PFSK-1 (cell line): ENCODE results near the gene VARS2.

ENCODE experiments used
- POLR2AphosphoS5 ChIP-seq: IDR thresholded peaks from 2 replicates; pipeline ENCODE4 v1.6.1; 2012; ENCODE audit warnings: low read depth, mild to moderate bottlenecking, control low read depth, low read length, moderate library complexity
- SIN3A ChIP-seq: IDR thresholded peaks from 2 replicates; pipeline ENCODE4 v1.6.1; 2012; ENCODE audit warnings: mild to moderate bottlenecking, low read length, moderate library complexity, borderline replicate concordance; ENCODE audit not compliant: insufficient read depth
- TAF1 ChIP-seq: IDR thresholded peaks from 2 replicates; pipeline ENCODE4 v1.6.1; 2012; ENCODE audit warnings: low read length, control low read depth, borderline replicate concordance; ENCODE audit not compliant: insufficient read depth
- TF ChIP-seq, protein P1 (sequence below), 2 experiments: IDR thresholded peaks; 2 replicates each; pipeline versions ENCODE4 v1.6.1 to v1.8.0; 2011 to 2012; ENCODE audit warnings: low read depth in 2 of 2, low read length in 2 of 2, control low read depth in 1 of 2, inconsistent platforms in 1 of 2, mild to moderate bottlenecking in 1 of 2, moderate library complexity in 1 of 2; ENCODE audit not compliant: insufficient read depth in 1 of 2

DNA sequence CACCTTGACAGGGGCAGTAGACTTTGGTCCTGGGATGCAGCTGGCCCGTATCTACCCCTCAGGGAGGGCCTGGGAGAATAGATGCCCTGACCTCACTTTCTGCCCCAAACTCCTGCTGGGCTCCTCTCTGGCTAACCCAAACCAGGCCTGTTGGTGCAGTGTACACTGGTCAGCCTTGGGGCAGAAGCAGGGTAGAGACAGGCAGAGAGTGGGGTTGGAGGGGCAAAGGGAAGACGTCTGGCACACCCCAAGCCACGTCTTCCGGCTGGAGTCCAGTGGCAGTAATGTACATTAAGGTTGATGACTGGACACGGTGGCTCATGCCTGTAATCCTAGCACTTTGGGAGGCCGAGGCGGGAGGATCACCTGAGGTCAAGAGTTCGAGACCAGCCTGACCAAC lies 20.4 kb upstream of the VARS2 start:
- TF ChIP-seq SIN3A = no peak
- no peak for TF ChIP-seq POLR2AphosphoS5
- TF ChIP-seq, protein P1, sequence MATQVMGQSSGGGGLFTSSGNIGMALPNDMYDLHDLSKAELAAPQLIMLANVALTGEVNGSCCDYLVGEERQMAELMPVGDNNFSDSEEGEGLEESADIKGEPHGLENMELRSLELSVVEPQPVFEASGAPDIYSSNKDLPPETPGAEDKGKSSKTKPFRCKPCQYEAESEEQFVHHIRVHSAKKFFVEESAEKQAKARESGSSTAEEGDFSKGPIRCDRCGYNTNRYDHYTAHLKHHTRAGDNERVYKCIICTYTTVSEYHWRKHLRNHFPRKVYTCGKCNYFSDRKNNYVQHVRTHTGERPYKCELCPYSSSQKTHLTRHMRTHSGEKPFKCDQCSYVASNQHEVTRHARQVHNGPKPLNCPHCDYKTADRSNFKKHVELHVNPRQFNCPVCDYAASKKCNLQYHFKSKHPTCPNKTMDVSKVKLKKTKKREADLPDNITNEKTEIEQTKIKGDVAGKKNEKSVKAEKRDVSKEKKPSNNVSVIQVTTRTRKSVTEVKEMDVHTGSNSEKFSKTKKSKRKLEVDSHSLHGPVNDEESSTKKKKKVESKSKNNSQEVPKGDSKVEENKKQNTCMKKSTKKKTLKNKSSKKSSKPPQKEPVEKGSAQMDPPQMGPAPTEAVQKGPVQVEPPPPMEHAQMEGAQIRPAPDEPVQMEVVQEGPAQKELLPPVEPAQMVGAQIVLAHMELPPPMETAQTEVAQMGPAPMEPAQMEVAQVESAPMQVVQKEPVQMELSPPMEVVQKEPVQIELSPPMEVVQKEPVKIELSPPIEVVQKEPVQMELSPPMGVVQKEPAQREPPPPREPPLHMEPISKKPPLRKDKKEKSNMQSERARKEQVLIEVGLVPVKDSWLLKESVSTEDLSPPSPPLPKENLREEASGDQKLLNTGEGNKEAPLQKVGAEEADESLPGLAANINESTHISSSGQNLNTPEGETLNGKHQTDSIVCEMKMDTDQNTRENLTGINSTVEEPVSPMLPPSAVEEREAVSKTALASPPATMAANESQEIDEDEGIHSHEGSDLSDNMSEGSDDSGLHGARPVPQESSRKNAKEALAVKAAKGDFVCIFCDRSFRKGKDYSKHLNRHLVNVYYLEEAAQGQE (IDR thresholded peaks at IDR 0.05; ENCODE audit: insufficient read depth in 1 of 2, low read depth in 2 of 2, low read length in 2 of 2) = no peak
- TF ChIP-seq TAF1 = no peak
